ENCODE measurements around the gene CEP120. TPM values are rescaled to one million over a fixed set of nuclear protein-coding genes. Genes with fewer than 3 reads are reported as not detected.
"Not testable (repeated sequence)": the region's sequence is repeated elsewhere in the genome, so short reads cannot be mapped to it uniquely, and the experiment has no call there.

The CEP120 gene
- total RNA-seq, 1 donor from 2014 or later, result 11.8 TPM

- no peak overlapping the region for H3K27ac ChIP-seq (replicated peaks)
- no peaks in the 10 kb centered on the region for H3K4me1 ChIP-seq
- no peak for TF ChIP-seq CTCF (IDR thresholded peaks at IDR 0.05; ENCODE audit: borderline replicate concordance)
- intact Hi-C loops (cut with micrococcal nuclease), result loop anchor here (10.0 kb wide), 1 partner anchor 826 kb away; no protein-coding TSS in a partner anchor
- no peaks in the 10 kb centered on the region for H3K36me3 ChIP-seq
- no peaks in the 10 kb centered on the region for H3K9me3 ChIP-seq (replicated peaks)
- H3K4me3 ChIP-seq, result no peak overlapping the region
- DNase-seq, result no peak
- H3K27me3 ChIP-seq (ENCODE audit: low read depth), result no peaks in the 10 kb centered on the region
These were observed 82.3 kb downstream of the CEP120 start for GRCh38 chr5:123340928-123341327.

- H3K4me3 ChIP-seq; H3K4me1 ChIP-seq; intact Hi-C loops (cut with micrococcal nuclease); H3K27ac ChIP-seq (replicated peaks); H3K36me3 ChIP-seq; DNase-seq; H3K9me3 ChIP-seq (replicated peaks); H3K27me3 ChIP-seq (ENCODE audit: low read depth): not testable (repeated sequence)
These were observed 114.8 kb downstream of the CEP120 start for GRCh38 chr5:123308377-123308776.

DNA sequence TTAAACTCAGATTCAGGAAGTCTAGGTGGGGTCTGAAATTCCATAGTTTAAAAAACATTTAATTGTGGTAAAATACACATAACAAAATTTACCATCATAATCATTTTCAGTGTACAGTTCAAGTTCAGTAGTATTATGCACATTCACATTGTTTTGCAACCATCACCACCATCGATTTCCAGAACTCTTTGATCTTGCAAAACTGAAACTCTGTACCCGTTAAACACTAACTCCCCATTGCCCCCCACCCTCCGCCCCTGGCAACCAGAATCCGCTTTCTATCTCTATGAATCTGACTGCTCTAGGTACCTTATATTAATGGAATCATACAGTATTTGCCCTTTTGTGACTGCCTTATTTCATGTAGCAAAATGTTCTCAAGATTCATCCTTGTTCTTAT is 117.5 kb downstream of the CEP120 start:
- intact Hi-C loops (cut with micrococcal nuclease), result no loop called here
- Histone ChIP-seq H3K36me3 (no peaks in the 10 kb centered on the region), H3K4me1 (no peaks in the 10 kb centered on the region), H3K9me3 (replicated peaks) (no peaks in the 10 kb centered on the region), H3K4me3 (no peak overlapping the region), H3K27ac (replicated peaks) (no peak overlapping the region), H3K27me3 (ENCODE audit: low read depth) (peaks cover 4% of the 10 kb centered on the region)
- no peak for DNase-seq
- TF ChIP-seq CTCF (IDR thresholded peaks at IDR 0.05; ENCODE audit: borderline replicate concordance), result no peak

DNA sequence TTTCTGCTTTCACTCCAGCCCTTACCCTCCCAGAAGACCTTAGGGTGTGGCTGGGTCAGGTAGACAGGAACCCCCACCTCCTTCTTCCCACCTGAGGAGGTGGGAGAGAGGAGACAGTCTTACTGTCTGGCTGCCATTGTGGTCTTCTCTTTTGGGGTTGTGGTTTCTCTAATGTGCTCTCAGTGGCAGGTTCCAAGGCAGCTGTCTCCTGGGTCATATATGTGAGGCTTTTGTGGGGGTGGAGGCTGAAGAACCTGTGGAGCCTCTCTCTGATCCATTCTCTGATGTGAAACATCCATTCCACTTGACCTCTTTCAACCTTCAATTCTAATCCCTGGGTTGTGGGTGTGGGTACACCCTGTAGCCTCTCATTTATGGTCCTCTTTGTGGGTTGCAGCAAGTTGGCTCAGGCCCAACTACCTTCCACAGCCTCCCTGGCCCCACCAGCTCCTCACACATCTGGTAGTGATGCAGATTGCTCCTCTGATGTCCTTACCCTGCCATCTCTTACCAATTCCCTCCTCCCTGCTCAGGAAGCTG is 118.4 kb downstream of the CEP120 start:
- TF ChIP-seq CTCF (IDR thresholded peaks at IDR 0.05; ENCODE audit: borderline replicate concordance), result no peak
- Histone ChIP-seq H3K9me3 (replicated peaks) (peaks cover 6% of the 10 kb centered on the region), H3K36me3 (no peaks in the 10 kb centered on the region), H3K27me3 (ENCODE audit: low read depth) (peaks cover 4% of the 10 kb centered on the region), H3K4me3 (no peak overlapping the region), H3K4me1 (no peaks in the 10 kb centered on the region), H3K27ac (replicated peaks) (no peak overlapping the region)
- DNase-seq, result no peak
- intact Hi-C loops (cut with micrococcal nuclease), result no loop called here

- TF ChIP-seq CTCF (IDR thresholded peaks at IDR 0.05; ENCODE audit: borderline replicate concordance), result no peak
- H3K27ac ChIP-seq (replicated peaks), result no peak overlapping the region
- DNase-seq, result no peak
- no peaks in the 10 kb centered on the region for H3K4me1 ChIP-seq
- intact Hi-C loops (cut with micrococcal nuclease), result no loop called here
- H3K4me3 ChIP-seq, result no peak overlapping the region
- H3K27me3 ChIP-seq (ENCODE audit: low read depth), result peaks cover 4% of the 10 kb centered on the region
- peaks cover 13% of the 10 kb centered on the region for H3K9me3 ChIP-seq (replicated peaks)
- H3K36me3 ChIP-seq, result no peaks in the 10 kb centered on the region
These were observed 119.4 kb downstream of the CEP120 start for GRCh38 chr5:123303802-123304201.

DNA sequence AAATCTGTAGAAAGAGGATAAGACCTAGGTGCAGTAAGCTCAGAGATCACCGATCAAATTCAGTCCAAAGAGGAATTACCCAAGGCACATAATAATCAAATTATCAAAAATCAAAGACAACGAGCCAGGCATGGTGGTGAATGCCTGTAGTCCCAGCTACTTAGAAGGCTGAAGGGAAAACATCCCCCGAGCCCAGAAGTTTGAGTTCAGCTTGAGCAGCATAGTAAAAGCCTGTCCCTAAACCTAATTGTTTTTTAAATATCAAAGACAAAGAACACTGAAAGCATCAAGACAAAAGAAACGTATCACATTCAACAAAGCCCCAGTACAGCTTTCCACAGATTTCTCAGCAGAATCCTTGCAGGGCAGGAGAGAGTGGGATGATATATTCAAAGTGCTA is 122.9 kb downstream of the CEP120 start:
- intact Hi-C loops (cut with micrococcal nuclease), result no loop called here
- Histone ChIP-seq H3K4me3 (no peak overlapping the region), H3K36me3 (no peaks in the 10 kb centered on the region), H3K9me3 (replicated peaks) (peaks cover 13% of the 10 kb centered on the region), H3K4me1 (no peaks in the 10 kb centered on the region), H3K27me3 (ENCODE audit: low read depth) (peaks cover 4% of the 10 kb centered on the region), H3K27ac (replicated peaks) (no peak overlapping the region)
- DNase-seq, result no peak
- TF ChIP-seq CTCF (IDR thresholded peaks at IDR 0.05; ENCODE audit: borderline replicate concordance), result no peak

All from left ventricle myocardium inferior (tissue), 1 donor.